GM21390 (cell line): Measurements from ENCODE around the gene TNS1.

Source experiments
- ATAC-seq: cut with Tn5 transposase; IDR thresholded peaks from one replicate; pipeline ENCODE4 v1.9.1; 2021; ENCODE audit not compliant: unreplicated experiment

The TNS1 gene

DNA sequence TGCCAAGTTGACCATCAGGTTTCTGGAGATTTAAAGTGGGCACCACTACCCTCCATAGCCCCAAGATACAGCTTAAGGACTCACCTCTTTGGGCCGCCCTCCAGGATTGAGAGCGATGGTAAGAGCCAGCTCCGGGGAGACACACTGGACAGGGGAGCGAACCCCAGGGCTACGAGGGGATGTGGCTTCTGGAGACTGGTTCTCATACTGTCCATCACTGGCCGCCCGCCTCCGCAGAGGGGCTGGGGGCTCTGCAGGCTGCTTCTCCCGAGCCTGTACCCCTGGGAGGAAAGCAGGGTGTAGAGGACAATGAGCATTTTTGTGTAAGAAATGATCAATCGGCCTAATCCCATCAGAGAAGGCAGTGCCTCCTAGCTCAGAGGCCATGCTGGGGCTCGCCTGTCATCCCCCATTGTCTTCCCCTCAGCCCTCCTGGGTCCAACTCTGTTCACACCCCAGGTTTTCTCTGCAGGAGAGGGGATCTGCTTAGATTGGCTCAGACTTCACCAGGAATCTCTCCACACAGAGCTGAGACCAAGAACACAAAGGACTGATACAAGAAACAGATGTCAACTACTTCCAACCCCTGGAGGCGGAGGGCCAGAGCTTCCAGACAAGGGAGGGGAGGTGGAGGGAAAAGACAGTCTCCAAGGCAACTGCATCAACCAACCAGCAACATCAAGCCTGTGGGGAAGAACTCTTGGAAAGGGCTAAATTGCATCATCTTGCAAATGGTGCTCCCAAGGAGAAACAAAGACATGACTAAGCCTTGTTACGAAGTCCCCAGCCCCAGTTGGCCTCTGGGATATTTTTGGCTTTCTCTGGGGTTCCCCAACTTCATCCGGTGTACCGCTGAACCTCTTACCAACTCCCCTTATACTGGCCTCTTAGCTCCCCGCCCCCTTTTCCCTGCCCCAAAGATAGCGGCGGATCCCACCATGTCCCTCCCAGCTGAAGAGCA, 166.6 kb downstream of the TNS1 start:
- no peak for ATAC-seq

DNA sequence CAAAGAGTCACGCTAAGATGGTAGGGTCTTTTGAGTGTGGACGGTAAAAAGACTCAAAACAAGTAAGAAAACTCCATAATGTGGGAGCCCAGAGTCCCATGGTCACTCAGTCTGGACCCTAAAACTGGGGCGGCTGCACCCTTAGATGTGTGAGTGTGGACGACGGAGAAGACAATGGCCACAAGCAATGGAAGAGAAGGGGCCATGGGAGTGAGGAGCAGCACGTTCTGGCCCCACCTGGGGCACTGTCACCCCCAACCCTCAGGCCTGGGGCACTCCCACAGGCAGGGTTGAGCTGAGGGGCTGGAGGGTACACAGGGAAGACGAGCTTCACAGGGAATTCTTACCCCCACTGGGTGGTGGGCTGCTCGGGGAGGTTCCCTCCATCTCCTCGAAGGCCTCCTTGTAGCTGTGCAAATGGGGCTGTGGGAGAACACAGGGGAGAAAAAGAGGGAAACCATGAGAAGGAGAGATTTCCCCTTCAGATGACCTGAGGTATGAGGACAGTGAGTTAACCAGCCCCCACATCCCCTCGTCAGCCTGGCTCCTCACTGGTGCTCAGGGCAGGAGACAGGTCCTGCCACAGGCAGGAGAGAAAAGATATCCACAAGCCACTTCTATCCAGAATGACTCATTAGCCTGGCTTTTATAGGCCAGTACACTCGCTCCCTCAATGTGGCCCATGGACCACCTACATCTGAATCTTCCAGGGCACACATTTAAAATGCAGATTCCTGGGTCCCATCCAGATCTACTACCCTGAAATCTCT, 167.9 kb downstream of the TNS1 start:
- no peak for ATAC-seq

DNA sequence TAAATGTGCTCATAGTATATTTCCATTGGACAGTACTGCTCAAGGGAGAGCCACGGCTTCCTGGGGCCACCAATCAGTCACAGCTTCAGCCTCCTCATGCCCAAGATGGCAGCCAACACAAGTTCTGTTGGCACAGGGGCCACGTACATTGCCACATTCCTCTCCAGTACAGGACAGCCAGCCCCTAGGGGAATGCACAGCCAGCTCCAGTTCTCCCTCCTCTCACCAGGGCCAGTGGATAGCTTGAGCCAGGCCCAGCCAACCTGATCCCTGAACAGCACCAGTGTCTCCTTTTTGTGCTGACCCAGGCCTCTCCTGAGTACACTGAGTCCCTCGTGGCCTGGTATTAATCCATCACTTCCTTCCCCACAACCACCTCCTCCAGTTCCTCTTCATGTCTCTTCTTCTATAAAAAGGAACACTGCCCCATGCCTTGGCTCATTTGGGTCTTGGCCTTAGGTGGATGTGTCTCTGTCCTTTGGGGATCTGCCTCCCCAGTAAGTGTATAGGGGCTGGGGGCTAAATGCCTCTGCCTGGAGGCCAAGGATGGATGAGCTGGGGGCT, 168.7 kb downstream of the TNS1 start:
- ATAC-seq: no peak

DNA sequence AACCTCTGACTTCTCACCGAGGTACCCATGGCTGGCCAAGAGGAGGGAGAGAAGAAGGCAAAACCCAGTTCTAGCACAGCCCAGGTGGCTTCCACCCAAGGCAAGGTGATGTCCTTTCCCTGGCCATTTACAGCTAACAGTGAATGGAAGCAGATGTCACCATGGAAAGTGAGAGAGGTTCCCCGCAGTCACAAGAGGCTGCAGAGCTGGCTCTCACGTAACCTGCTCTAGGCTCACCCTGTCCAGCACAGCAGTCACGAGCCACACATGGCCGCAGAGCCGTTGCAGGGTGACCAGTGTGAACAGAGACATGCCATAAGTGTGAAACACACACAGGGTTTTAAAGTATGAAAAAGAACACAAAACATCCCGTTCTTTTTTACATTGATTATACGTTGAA, 169.4 kb downstream of the TNS1 start:
- ATAC-seq: no peak

DNA sequence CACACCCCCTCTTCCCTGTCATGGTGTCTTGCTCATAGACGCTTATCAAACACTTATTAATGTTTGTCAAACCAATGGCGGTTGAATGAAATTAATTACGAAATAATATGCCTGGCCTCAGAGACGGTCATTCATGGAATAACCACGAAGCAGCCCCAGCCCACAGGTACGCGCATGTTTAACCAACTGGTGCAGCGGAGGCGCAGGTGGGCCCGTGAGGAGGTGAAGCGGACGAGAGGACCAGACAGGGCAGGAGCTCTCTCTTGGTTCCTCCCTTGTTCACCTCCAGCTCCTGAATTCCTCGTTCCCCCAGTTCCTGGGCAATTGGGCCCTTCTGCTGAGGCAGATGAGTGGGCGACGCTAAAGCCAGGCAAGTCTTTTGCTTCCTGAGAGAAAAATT, 169.8 kb downstream of the TNS1 start:
- ATAC-seq: no peak

DNA sequence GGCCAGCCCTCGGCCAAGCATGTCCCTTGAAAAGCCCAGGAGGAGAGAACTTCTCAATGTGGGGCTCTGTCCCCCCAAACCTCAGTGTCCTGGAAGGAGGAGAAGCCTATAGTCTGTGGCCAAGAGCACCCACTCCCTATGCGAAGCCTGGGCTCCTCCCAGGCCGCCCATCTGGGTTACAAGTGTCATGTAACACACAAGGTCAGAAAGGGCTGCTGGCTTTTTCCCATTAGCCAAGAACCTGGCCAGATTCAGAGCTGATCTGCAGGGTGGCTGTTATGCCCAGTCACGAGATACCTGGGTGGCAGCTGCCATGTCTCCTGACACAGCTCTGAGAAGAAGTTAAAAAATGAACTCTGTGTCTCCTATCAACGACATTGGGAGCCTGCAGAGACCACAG, 170.7 kb downstream of the TNS1 start:
- no peak for ATAC-seq

DNA sequence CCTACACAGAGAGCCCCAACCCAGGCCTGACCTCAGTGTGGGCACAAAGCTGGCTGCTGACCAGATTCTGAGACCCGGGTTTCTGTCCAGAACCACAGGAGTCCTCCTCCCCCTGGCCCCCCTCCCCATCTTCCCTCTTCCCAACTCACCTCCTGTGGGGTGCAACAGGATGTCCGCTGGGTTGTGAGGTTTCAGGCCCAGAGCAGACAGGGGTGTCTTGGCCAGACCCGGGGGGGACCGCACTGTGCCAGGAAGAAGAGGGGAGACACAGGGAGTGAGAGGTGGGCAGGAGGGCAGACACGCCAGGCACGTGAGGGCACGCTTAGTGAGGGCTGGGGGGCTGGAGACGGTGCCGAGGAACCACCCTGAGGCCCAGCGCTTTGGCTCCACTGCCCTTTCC, 171.5 kb downstream of the TNS1 start:
- no peak for ATAC-seq

DNA sequence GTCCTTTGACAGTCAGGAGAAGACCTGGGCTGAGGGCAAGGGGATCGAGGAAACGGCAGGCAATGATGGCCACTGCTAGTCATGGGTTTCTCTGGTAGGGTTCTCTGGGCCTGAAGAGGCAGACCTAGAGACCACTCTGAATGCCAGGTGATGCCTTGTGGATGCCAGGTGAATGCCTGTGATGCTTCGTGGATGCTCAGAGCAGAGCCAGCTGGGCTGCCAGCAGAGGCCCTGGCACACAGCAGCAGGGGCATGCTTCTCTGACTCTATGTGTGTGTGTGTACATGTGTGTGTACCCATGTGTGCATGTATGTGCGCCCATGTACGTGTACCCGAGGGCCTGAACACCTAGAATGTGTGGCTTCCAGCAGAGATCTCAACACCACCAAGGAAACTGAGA, 172.0 kb downstream of the TNS1 start:
- no peak for ATAC-seq

DNA sequence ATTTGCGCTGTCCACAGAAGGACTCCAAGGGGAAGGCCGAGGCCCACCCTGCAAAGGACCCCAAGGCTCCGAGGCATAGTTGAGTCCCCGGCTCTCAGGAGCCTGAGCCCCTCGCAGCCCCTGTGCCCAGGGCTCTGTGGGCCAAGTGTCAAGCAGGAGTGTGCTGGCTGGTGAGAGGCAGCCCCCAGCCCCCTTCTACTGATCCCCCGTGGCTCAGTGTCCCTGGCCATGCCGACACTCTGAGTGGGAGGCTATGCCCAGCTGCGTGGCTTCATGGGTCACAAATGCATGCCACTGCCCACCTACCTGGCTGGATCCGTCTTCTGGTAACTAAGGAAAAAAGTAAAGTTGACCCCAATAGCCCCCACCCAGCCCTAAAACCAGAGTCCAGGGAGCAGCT, 172.7 kb downstream of the TNS1 start:
- no peak for ATAC-seq

DNA sequence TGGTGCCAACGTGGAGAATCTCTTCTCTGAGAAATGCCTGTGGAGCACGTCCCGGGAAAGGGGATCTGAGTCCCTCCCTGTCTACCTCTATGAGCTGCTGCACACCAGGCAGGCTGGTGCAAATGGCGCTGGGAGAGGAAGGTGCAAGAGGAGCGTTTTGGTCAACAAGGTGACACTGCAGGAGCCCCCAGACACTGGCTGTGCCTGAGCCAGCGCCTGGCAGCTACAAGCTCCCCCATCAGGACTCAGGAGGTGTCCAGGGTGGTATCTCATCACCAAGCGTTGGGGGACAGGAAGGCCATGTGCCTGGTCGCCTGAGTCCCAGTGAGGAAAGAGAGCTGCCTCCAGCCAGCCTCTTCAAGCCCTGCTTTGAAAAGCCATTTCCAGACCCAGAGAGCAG, 173.4 kb downstream of the TNS1 start:
- ATAC-seq: no peak

DNA sequence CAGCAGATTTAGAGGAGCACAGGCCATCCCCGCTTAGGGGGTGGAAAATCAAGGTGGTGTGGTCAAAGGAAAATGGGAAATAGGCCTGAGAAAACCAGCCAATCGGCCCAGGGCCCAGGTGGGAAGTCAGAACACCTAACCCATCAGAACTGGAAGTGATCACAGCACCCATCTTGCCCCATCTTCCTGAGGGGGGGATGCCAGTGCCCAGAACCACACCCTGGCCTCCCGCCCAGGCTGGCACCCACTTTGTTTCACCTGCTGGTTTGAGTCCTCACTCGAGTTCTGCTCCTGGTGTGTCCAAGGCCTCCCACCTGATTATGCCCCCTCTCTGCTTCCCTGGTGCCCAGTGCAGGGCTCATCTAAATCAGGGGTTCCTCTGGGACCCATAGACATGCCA, 174.5 kb downstream of the TNS1 start:
- ATAC-seq: no peak

DNA sequence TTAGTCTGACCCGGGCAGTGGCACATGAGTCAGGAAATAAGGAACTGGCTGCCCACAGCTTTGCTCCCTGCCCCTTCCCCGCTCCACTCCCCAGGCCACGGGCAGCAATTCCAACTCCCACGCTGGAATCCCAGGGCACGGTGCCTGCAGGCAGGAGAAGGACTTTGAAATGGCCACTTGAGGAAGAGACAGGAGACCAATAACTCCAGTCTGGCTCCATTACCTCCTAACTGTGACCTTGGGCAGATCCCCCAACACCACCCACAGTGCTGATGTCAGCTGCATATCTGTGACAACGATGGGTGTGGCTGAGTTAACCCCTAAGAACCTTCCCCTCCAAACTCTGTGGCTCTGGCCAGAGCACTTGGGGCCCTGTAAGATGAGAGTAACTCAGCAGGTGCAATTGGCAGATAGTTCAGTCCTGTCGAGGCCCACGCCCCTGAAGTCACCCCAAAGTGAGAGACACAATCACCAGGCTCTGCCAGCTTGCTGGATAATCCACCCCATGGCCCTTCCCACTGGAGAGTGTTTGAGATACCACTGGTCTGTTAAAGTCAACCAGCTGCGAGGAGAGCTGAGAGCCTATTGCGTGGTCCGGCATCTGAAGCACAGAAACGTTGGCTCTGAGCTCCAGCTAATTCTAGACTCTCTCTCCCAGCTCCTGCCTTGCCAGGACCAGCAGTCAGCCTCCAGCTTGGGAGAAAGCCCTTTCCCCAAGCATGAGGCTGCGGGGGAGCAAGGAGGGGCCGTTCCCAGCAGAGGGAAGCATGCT, 175.2 kb downstream of the TNS1 start:
- no peak for ATAC-seq

DNA sequence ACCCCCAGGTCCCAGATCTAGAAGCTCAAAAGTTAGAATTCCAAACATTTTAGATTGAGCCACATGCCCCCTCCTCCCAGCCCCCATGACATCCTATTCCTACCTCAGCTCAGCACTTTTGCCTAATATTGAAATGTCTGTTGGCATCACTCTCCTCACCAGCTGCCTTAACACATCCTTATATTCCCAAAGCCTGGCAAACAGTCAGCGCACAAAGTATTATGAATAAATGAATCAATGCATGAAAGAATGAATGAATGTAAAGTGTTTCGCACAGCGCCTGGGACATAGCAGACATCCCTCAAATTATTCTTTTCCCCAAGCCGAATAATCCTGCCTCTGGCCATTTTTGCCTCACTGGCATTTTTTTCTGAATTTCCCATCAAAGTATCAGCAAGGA, 175.8 kb downstream of the TNS1 start:
- no peak for ATAC-seq

DNA sequence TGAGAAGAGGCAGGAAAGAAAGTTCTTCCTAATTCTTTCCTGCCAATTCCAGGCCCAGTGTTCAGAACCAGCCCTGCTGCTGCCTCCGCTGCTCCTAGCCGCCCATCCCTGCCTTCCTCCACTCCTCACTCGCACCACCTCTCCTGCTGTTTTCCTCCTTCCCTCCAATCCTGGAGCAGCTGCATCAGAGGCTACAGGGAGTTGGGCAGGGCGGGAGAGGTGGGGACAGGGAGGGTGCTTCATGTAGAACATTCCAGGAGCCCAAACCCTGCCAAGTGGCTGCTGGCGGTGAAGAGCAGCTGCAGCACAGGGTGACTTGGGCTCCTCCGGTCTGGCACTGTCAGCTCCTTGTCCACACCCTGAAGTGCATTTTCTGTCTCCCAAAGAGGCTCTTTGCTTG, 176.3 kb downstream of the TNS1 start:
- no peak for ATAC-seq

DNA sequence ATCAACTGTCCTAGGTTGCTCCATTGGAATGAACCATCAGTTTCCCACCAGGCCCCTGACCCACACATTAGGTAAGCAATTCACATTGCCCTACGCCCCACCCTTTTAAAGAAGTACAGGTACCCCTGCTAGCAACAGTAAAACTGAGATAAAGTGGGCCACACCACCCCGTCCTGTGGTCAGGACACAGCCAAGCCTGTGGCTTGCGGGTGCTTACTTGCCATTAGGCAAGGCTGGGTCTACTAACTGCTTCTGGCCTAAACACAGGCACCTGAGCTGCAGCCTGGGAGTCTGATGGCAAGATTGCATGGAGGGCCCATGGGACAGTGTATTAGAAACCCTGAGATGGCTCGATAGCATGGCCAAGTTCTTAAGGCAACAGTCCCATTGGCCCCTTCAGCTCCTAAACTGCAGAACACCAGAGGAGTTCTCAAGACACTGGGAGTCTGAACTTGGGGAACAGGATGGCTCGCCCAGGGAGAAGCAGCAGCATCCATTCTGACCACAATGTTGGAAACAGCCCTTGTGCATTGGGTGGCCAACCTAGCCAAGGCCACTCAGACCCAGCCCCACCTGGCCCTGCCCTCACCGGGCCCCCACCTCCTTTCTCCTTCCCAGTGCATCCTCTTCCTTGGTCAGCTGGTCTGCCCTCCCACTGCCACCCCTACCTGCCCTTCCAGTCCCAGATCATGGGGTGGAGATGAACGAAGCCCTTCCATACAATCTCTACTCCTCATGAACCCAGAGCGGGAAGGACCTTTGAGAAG, 177.1 kb downstream of the TNS1 start:
- ATAC-seq: no peak

DNA sequence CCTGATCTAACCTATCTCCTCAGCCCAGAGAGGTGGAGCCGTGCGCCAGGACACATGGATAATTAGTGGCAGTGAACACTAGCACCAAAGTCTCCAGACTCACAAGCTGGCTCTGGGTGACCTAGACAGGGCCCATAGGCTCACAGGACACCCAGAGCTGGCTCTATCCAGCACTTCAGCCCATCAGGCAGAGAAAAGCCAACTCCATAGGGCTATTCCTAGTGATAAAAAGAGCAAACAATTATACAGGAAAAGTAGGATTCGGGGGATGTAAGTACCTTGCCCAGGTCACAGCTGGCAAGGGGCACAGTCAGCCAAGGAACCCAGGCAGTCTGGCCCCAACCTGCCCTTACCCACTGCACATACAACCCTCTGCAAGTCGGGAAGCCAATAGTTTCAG, 178.6 kb downstream of the TNS1 start:
- no peak for ATAC-seq

DNA sequence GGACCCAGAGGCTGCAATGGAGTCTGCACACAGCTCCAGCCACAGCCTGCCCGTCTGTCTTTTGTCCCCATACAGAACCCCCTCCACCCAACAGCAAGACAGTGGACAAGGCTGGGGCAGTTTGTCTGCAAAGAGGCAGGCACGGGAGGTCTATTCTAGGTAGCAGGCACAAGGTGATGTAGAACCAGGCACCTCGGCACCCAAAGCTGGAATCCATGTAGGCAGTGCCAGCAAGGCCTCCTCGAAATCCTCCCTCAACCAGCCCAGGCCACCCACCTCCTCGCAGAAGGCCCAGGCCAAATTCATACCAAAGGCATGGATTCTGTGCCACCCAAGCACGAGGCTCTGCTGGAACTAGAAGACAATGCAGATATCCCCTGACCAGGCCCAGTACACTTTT, 179.2 kb downstream of the TNS1 start:
- ATAC-seq: no peak

DNA sequence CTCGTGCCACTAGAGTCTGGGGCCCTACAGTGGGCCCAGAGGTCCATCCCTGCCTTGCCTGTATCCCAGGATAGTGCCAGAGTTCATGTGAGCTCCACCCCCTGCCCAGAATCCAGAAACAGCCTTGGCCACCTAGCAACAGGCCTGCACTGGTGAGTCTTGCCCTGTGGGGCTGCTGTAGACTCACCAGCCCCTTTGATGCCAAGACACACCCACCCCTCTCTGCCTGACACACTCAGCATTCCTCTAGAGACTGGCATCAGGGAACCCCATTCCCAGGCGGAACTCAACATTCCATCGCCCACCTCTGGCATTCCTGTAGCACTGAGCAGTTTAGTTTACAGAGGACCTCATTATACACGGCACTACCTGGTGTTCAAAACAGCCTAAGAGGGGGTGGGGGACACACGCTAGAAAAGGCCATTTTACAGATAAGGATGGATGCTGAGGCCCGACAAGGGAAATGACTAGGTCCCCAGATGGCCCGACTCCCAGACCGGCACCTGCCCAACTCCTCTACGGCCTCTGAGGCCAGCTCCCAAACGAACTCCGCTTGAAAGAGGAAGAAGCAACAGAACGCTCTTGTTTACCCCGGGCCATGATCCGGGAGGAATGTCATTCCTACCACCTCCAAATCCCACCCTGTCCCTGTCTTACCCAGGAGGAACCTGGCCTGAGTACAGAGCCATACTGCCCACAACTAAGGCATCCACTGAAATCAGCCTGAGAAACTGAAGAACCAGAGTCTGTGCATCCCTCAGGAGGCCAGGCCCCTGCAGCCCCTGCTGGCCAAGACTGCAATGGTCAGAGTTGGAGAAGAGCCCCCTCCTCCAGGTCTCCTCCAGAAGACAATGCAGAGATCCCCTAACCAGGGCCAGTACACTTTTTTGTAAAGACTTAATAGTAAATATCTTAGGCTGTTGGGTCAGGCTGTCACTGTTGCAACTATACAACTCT, 180.2 kb downstream of the TNS1 start:
- no peak for ATAC-seq

DNA sequence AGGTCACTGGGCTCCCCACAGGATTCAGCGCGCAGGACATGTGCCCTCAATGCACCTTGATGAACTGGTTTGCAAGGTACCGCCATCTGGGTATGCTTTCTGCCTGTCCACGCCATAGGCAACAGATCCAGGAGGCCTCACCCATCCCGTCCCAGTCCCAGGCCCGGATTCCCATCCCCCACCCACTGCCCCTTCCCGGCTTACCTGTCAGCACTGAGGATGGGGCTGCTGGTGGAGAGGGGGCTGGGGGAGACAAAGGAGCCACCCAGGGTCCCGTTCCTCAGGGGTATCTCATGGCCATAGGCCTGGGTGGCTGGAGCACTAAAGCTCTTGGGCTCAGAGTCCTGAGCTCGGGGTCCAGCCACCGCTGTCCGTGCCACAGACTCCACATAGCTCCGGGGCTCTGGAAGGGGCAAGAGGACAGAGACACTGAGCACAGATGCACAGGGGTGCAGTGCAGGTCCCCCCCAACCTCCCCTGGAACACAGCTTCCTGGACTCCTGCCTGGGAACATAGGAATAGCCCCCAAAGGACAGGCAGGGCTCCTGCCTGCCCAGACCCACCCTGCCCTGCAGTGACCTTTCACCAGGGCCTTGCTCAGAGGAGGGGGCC, 181.2 kb downstream of the TNS1 start:
- ATAC-seq: no peak
